GM23248 (cell line): ENCODE measurements around the gene SGPP2.

Experiments used
- EZH2 ChIP-seq: fragments of 200-600 bp; sonication (generic); IDR thresholded peaks from 2 replicates; pipeline ENCODE4 v1.6.1; 2018; ENCODE audit warnings: antibody characterized with exemption, mild to moderate bottlenecking; ENCODE audit not compliant: insufficient read depth, poor library complexity, severe bottlenecking
- EZH2phosphoT487 ChIP-seq: fragments of 200-600 bp; sonication (generic); IDR thresholded peaks from 2 replicates; pipeline ENCODE4 v1.6.1; 2018; ENCODE audit warnings: antibody characterized with exemption, moderate library complexity, mild to moderate bottlenecking, low read depth; ENCODE audit not compliant: insufficient read depth

- TF ChIP-seq EZH2phosphoT487 (no peak), EZH2 (no peak)
Measured at GRCh38 chr2:222423186-222423585, 1.2 kb upstream of the SGPP2 start.
